GM21619 (cell line): Measurements from ENCODE around the gene GJD2.

Experiments
- ATAC-seq: cut with Tn5 transposase; IDR thresholded peaks from one replicate; pipeline ENCODE4 v1.9.1; 2021; ENCODE audit not compliant: unreplicated experiment

The GJD2 gene

DNA sequence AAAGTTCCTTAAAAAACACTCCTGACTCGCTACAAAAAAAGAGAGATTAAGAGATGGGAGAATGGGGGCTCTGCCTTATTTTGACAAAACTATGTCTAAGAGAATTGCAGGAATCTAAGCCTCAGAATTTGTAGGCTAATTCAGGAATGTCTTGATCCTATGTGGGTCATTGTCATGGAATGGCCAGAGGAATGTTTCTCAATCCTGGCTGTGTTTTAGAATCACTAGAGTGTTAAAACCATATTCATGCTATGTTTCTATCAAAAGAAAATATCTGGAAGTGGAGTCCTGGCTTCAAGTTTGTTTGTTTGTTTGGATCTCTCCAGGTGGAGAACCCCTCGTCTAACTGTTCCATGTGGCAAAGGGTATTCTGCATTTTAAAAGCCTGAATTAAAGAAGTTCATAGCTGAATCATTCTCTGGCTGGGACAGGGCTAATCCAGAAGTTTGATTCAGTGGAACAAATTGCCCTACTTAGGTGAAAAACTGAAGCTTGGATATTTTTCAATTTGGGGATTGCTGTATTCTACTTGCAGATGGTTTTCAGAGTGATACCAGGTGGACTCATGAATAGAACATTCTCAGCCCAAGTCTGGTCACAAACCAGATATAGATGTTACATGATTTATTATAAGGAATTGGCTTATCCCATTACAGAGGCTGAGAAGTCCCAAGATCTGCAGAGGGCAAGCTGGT lies 28.2 kb downstream of the GJD2 start:
- ATAC-seq, result no peak

DNA sequence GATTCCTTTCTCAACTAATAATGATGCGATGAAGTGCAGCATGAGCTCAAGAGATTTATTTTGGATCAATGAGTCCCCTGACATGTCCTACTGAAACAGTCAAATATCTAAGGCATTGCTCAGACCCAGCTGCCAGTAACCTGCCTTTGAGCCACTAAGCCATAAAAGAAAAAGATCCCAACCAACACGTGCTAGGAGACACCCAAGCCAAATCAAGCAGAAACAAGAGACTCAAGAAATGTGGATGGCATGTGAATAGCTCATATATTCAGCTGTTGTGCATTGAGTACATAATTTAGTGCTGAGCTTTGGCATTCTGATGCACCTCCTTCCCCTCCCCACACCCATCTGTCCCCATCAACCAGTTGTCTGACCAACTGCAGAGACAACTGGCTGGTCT lies 29.2 kb downstream of the GJD2 start:
- no peak for ATAC-seq

DNA sequence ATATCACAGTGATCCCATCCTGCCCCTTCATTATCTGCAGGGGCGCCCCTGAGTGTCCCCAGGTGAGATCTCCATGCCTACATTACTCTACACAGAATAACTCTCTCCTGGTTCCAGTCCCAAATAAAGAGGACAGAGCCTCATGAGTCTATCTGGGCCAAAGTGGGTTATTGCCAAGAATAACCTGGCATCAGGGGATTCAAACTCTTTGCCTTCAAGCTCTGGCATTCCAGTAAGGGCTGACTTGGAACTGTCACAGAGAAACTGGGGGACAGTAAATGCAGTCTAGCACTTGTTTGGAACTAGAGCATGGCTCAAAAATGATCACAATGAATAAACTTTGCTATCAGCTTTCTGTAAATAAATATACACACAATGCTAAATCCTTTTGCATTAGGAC lies 30.3 kb downstream of the GJD2 start:
- no peak for ATAC-seq

DNA sequence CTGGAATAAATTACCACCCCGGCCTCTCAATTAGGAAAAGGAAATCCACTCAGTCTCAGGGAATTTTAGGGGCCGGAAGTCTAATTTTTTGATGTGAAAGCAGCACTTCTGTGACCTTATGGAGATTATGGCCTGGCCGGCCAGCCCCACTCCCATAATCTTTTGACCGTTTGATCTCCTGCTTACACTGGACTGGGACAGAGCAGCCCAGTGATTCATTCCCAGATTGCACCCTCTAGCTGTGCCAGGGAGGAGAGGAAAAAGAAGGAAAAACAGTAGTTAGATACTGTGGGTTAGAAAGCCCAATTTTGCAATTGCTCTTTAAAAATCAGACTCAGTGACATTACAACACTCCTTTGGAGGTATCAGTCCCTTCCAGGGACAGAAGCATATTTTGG lies 32.4 kb downstream of the GJD2 start:
- ATAC-seq, result no peak

DNA sequence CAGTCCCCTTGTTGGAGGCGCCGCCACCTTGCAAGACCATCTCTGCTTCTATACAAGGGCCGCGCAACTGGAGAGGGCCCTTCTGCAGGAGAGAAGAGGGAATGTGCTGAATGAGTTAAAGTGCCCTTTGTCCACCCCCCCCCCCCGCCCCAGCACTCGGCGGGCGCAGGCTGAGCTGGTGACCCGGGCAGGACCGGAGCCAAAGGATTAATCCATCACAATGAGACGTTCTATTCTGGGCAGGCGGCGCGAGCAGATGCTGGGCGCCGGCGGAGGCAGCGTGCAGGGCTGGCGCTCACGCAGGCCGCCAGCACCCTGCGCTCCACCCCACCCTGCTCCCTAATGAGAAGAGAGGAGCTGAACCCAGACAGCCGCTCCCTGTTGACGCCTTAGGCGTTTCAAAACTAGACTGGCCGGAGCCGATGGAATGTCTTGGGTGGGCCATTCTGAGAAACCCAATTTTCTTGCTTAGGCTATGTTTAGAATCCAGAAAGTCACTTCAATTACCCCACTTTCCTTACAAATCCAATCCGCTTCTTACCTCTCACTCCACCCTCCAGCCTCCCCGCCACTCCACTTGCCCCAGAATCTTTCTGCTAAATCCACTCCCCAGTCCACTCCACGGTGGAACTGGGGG lies 32.9 kb downstream of the GJD2 start:
- no peak for ATAC-seq

DNA sequence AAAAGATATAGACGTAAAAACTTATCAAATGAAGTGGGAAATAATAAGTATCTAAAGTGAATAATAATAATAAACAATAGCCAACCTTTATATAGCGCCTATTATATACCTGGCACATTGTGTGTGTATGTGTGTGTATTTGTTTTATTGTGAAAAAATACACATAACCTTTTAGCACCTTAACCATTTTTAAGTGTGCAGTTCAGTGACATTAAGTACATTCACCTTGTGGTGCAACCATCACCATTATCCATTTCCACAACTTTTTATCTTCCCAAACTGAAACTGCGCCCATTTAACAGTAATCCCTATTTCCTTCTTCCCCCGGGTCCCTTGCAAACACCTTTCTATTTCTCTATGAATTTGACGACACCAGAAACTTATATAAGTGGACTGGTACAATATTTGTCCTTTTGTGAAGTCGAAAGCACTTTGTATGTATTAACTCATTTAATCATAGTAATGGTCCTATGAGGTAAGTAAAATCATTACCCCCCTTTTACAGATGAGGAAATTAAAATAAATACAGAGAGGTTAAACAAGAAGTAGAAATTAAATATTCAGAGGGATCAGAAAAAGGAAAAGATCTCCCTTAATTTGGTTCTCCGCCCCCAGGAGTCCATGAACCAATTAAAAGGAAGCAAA lies 33.5 kb downstream of the GJD2 start:
- no peak for ATAC-seq

DNA sequence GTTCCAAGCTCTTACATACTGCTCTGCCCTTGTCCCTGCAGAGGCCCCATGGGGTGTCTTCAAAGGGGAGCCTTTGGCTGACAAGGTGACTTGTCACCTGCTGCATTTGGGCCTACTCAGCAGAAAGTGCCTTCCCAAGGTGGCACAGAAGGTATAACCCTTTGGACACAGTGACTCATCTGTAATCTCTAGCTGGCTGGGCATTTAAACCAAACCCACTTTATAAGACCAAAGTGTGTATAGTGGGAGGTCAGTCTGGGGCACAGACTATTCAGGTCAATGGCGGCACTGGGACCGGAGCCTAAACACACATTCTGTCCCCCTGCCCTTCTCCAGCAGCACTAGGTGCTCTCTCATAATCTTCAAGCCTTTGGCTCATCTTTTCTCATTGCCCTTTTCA lies 35.1 kb downstream of the GJD2 start:
- no peak for ATAC-seq

DNA sequence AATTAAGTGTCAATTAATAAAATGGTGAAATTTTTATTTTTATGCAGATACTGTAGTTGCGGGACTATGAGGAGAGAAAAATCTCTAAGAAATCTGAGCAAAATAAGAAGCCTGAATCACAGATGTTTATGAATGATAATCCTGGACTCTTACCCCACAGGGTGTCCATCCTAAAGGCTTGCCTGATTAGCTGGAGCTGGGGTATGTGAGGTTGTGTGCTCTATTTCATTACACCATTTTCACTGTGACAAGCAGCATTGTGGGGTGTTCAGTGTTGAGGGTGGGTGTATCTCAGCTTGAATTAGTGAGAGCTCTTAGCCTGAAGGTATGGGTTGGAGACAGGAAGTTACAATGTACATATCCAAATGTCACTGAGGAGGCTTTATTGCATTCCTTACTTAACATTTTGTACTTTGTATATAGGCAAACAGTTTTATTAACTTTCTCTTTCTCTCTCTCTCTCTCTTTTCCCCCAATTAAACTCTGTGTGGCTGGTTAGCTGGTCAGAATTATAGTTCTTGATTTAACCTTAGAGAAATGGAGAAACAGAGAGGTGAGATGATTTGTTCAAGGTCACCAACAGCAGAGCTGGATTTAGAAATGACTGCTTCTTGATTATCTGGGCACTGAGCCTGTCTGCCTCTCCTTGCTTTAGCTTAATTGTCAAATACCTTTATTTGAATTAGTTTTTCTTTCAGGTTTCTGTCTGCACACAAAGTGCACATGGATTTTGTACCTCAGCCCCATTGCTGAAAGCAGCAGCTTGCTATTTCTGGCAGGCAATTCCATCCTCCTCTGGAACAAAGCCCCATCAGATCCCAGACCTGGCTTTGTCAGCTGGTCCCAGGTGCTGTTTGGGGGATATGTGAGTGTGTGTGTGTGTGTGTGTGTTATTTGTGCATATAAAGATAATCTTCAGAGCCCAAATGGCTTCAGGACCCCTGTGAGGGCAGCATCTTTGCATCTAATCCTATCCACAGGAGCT lies 35.8 kb downstream of the GJD2 start:
- ATAC-seq, result no peak

DNA sequence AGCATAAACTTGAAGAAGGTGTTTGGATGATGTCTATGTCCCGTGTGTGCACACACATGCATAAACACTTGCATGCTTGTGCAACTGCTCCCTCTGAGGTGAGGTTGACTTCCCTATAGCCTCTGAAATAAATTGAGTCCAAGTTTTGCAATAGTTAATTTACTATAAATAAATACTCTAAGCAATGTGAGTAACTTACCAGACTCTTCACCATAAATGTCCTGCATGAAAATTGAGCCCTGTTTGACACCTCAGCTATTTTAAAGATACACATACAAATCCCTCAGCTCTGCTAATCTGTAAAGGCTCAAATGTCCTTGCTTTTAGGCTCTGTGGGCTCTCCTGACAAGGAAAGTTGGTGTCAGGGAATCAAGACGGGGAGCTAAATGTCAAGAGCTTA lies 37.1 kb downstream of the GJD2 start:
- ATAC-seq, result no peak

DNA sequence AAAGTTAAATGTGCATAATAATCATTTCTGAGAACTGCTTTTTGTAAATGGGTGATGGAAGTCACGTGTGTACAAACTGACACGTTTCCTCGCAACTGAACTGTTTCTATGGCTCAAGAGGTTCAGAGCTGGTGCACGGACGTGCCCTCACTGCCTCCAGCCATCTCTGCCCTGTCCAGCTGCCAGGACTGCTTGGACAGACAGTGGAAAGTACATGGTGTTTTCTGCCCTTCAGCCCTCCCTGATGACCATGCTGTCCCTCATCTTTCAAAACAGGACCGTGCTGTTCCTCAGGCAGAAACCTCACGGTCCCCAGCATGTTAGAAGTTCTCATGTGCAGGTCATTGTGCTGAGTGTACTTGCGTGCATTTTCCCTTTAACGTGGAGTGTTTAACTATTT lies 38.7 kb downstream of the GJD2 start:
- no peak for ATAC-seq

DNA sequence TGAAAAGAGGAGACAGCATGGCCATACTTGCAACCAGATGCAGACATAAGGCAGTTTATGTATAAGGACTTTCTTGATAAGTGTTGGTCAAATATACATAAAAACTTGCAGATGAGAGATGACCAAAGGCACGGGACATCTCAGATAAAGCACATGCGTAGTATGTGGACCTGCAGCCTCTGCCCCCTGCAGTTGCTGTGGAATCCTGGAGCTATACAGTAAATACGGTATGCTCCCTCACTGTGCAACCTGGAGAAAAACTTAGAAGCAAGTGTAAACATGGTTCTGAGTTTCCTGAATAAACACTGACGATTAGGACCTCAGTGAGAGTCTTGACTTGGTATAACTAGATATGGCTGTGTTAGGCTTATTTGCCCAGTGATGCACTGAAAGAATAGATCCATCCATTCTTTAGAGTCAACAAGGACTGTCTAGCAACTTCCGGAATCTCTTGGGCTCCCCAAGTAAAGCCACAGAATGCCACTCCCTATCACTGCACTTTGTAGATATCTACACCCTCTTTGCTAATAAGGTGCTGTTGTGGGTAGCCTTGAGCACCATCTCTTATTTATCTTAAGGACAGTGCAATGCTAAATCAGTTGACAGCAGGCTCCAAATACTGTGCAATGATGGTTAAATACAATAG lies 40.2 kb downstream of the GJD2 start:
- no peak for ATAC-seq

DNA sequence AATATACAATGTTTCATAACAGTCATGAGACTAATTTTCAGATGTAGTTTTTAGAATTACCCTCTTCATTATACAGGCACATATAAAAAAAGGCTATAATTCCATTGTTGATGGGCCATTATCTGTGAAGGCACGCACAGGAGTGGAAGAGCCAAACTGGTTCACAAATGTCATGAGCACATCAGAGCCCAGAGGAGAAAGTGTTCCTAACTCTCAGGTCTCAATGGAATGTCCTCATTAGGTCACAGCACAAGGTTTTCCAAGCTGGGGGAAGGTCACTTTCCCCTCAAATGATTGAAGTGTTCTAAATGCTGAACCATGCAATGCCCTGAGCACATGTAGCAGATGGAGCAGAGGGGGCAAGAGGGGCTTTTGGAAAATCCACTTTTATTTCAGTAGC lies 41.2 kb downstream of the GJD2 start:
- ATAC-seq, result no peak

DNA sequence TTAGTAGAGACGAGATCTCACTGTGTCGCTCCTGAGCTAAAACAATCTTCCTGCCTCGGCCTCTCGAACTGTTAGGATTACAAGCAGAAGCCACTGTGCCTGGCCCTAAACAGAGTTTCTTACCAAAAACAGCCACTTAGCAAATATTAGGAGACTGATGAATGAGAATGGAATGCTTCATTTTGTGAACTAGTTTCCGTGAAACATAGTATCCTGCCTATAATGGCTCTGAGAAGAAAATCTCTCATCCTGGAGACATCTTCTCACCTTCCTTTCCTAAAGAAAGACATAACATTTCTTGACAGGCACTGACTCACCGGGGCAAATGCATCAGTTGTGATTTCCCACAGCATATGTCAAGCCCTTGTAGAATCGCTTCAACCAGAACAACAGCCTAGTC lies 44.9 kb downstream of the GJD2 start:
- no peak for ATAC-seq

DNA sequence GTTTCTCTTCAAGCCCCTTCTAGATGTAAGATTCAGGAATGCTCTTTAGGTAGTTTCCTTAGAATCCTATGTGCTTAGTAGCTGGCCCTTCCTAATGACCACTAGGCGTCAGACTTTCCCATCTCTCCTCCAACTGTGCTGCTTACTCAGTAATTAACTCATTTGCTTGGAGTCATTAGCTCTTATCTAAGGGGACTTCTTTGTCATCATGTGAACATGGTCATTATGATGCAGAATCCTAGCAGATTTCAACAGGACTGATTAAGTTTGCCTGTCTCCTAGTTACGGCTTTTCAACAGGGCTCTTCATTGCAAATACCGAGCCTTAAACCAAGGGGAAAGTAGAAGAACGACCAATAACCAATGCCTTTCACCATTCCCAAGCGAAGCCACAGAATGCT lies 46.4 kb downstream of the GJD2 start:
- ATAC-seq, result no peak

DNA sequence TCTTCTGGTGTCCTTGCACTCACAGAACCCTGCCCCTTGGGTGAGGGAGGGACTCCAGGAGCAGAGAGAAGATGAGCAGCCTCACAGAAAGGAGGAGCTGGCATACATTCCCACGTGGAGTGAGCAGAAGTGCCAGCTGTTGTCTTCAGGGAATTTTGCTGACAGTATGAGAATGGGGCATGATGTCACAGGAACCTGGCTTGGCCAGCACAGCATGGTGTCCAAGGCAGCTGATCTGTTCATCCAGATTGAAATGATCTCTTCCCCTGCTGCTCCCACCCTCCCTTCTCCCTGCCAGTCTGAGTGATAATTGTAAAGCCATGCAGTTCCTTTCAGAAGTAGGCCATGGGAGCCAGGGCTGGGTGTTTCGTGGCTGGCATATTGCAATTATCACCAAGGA lies 53.3 kb downstream of the GJD2 start:
- ATAC-seq, result no peak
